CD4-positive, CD25-positive, alpha-beta regulatory T cell (primary cell): ENCODE measurements around the gene FGFRL1. TPM values are rescaled to one million over a fixed set of nuclear protein-coding genes. Genes with fewer than 3 reads are reported as not detected.

ENCODE experiments used
- ATAC-seq, 2 donors: fragments of 150-1000 bp; cut with Tn5 transposase; one replicate each; pipeline ENCODE4 v1.10.0; 2021; ENCODE audit warnings: low read depth in 2 of 2, moderate number of reproducible peaks in 2 of 2, moderate library complexity in 1 of 2
- DNase-seq, 3 donors: peaks; one replicate each; pipeline versions ENCODE4 v3.0.0 to v3.0.0-alpha.2; 2012 to 2022; ENCODE audit warnings: mixed read lengths in 1 of 3
- H3K27ac ChIP-seq: one replicate; pipeline ENCODE4 v1.7.0; 2013; ENCODE audit warnings: mild to moderate bottlenecking, low read length; ENCODE audit not compliant: insufficient read depth, poor library complexity, severe bottlenecking
- H3K27me3 ChIP-seq: one replicate; pipeline ENCODE4 v1.7.0; 2013; ENCODE audit warnings: low read length; ENCODE audit not compliant: control insufficient read depth, insufficient read depth
- H3K36me3 ChIP-seq: one replicate; pipeline ENCODE4 v1.7.0; 2013; ENCODE audit warnings: mild to moderate bottlenecking, low read length, moderate library complexity; ENCODE audit not compliant: control insufficient read depth, insufficient read depth
- H3K4me1 ChIP-seq: 2 replicates; pipeline ENCODE4 v1.7.0; 2013; ENCODE audit warnings: mild to moderate bottlenecking, low read length; ENCODE audit not compliant: insufficient read depth, control insufficient read depth, poor library complexity, severe bottlenecking
- H3K4me3 ChIP-seq: one replicate; pipeline ENCODE4 v1.7.0; 2013; ENCODE audit warnings: low read depth, mild to moderate bottlenecking, low read length, moderate library complexity
- H3K9me3 ChIP-seq, 2 experiments: 1 replicate in 1 of 2; 2 replicates in 1 of 2; pipeline ENCODE4 v1.7.0; 2013; ENCODE audit warnings: low read length in 2 of 2, mild to moderate bottlenecking in 1 of 2, moderate library complexity in 1 of 2; ENCODE audit not compliant: control insufficient read depth in 2 of 2
- H3K27ac Mint-ChIP-seq, 3 donors: one replicate each; pipeline ENCODE4 v1.8.0; 2020 to 2022; ENCODE audit warnings: mild to moderate bottlenecking in 3 of 3, mixed read lengths in 3 of 3, moderate library complexity in 2 of 3
- H3K27me3 Mint-ChIP-seq: one replicate; pipeline ENCODE4 v1.8.0; 2022; ENCODE audit warnings: mild to moderate bottlenecking, mixed read lengths
- H3K36me3 Mint-ChIP-seq: one replicate; pipeline ENCODE4 v1.8.0; 2020; ENCODE audit warnings: mixed read lengths
- H3K4me1 Mint-ChIP-seq, 4 donors: one replicate each; pipeline ENCODE4 v1.8.0; 2020 to 2022; ENCODE audit warnings: mixed read lengths in 4 of 4, mild to moderate bottlenecking in 1 of 4
- H3K4me3 Mint-ChIP-seq, 4 donors: one replicate each; pipeline ENCODE4 v1.8.0; 2020 to 2022; ENCODE audit warnings: mild to moderate bottlenecking in 4 of 4, mixed read lengths in 4 of 4, moderate library complexity in 3 of 4
- H3K9me3 Mint-ChIP-seq, 7 donors: one replicate each; pipeline ENCODE4 v1.8.0; 2020 to 2022; ENCODE audit warnings: mixed read lengths in 7 of 7, mild to moderate bottlenecking in 3 of 7, moderate library complexity in 2 of 7
- polyA plus RNA-seq, 4 donors: library from polyadenylated mRNA; unstranded; fragments of 300-500 nt; fragmentation: Illumina TruSeq; gene quantifications; one replicate each; pipeline ENCODE4 v1.2.3, GENCODE V29; 2021
- total RNA-seq: library from RNA; stranded (reverse); gene quantifications from one replicate; pipeline ENCODE4 v1.2.3, GENCODE V29; 2022

The FGFRL1 gene
- total and polyA plus RNA-seq, 5 donors from 2014 or later: 0.27 to 14.3 (median 0.35) TPM

GRCh38 chr4:1011666-1012033 lies 224 bp downstream of the FGFRL1 start:
- H3K27ac ChIP-seq: no peak overlapping the region
- H3K27me3 Mint-ChIP-seq: peaks cover 21% of the 10 kb centered on the region
- peaks cover 0 to 2% (median 0%) of the 10 kb centered on the region in 7 donors for H3K9me3 Mint-ChIP-seq
- H3K9me3 ChIP-seq: peaks cover 0 to 2% of the 10 kb centered on the region in 2 experiments
- no peaks in the 10 kb centered on the region for H3K36me3 ChIP-seq
- peaks cover 5% of the 10 kb centered on the region for H3K27me3 ChIP-seq
- DNase-seq: no peak
- ATAC-seq: no peak
- peaks cover 0 to 15% (median 4%) of the 10 kb centered on the region in 4 donors for H3K4me1 Mint-ChIP-seq
- H3K4me3 Mint-ChIP-seq: no peak overlapping the region
- H3K27ac Mint-ChIP-seq: no peak overlapping the region
- peaks cover 31% of the 10 kb centered on the region for H3K4me1 ChIP-seq
- no peaks in the 10 kb centered on the region for H3K36me3 Mint-ChIP-seq
- no peak overlapping the region for H3K4me3 ChIP-seq

GRCh38 chr4:1012034-1012739 lies 761 bp downstream of the FGFRL1 start:
- no peaks in the 10 kb centered on the region for H3K9me3 Mint-ChIP-seq
- Histone ChIP-seq H3K36me3 (no peaks in the 10 kb centered on the region), H3K9me3 (no peaks in the 10 kb centered on the region), H3K27ac (no peak overlapping the region), H3K27me3 (peaks cover 5% of the 10 kb centered on the region), H3K4me3 (no peak overlapping the region), H3K4me1 (peaks cover 31% of the 10 kb centered on the region)
- ATAC-seq (no peak), DNase-seq (peak; percentile 23 to 35 (median 33))
- no peak overlapping the region for H3K27ac Mint-ChIP-seq
- peak overlapping the region; percentile 47 to 83 (median 79) for H3K4me3 Mint-ChIP-seq
- no peaks in the 10 kb centered on the region for H3K36me3 Mint-ChIP-seq
- H3K27me3 Mint-ChIP-seq: peaks cover 15% of the 10 kb centered on the region
- peaks cover 0 to 15% (median 4%) of the 10 kb centered on the region in 4 donors for H3K4me1 Mint-ChIP-seq

GRCh38 chr4:1013225-1014073 lies 2.0 kb downstream of the FGFRL1 start:
- Histone ChIP-seq H3K36me3 (no peaks in the 10 kb centered on the region), H3K9me3 (no peaks in the 10 kb centered on the region), H3K4me3 (no peak overlapping the region), H3K27ac (no peak overlapping the region), H3K4me1 (peaks cover 30% of the 10 kb centered on the region), H3K27me3 (peaks cover 2% of the 10 kb centered on the region)
- Mint-ChIP-seq H3K4me3 (peak overlapping the region; percentile 43 to 83 (median 65)), H3K4me1 (peaks cover 0 to 15% (median 4%) of the 10 kb centered on the region in 4 donors), H3K9me3 (no peaks in the 10 kb centered on the region), H3K36me3 (no peaks in the 10 kb centered on the region), H3K27ac (no peak overlapping the region), H3K27me3 (peaks cover 5% of the 10 kb centered on the region)
- DNase-seq: no peak
- ATAC-seq: no peak

- Mint-ChIP-seq H3K4me3 (peak overlapping the region in 3 of 4 donors; percentile 43 to 83 (median 62)), H3K9me3 (no peaks in the 10 kb centered on the region), H3K27me3 (peaks cover 5% of the 10 kb centered on the region), H3K4me1 (peaks cover 0 to 9% (median 3%) of the 10 kb centered on the region in 4 donors), H3K27ac (no peak overlapping the region), H3K36me3 (no peaks in the 10 kb centered on the region)
- Histone ChIP-seq H3K27ac (no peak overlapping the region), H3K4me1 (peaks cover 21% of the 10 kb centered on the region), H3K36me3 (no peaks in the 10 kb centered on the region), H3K9me3 (no peaks in the 10 kb centered on the region), H3K4me3 (no peak overlapping the region), H3K27me3 (no peaks in the 10 kb centered on the region)
- DNase-seq (no peak), ATAC-seq (no peak)
These were observed 3.1 kb downstream of the FGFRL1 start for GRCh38 chr4:1014291-1015167.

GRCh38 chr4:1015179-1015578 lies 3.8 kb downstream of the FGFRL1 start:
- Histone ChIP-seq H3K27me3 (no peaks in the 10 kb centered on the region), H3K9me3 (no peaks in the 10 kb centered on the region), H3K4me3 (no peak overlapping the region), H3K36me3 (no peaks in the 10 kb centered on the region), H3K27ac (no peak overlapping the region), H3K4me1 (peaks cover 17% of the 10 kb centered on the region)
- Mint-ChIP-seq H3K9me3 (no peaks in the 10 kb centered on the region), H3K36me3 (no peaks in the 10 kb centered on the region), H3K27ac (no peak overlapping the region), H3K27me3 (peaks cover 5% of the 10 kb centered on the region), H3K4me3 (no peak overlapping the region), H3K4me1 (peaks cover 0 to 9% (median 3%) of the 10 kb centered on the region in 4 donors)
- DNase-seq (no peak), ATAC-seq (no peak)

- no peak overlapping the region for H3K4me3 Mint-ChIP-seq
- Histone ChIP-seq H3K27me3 (no peaks in the 10 kb centered on the region), H3K4me1 (peaks cover 15% of the 10 kb centered on the region), H3K9me3 (no peaks in the 10 kb centered on the region), H3K36me3 (no peaks in the 10 kb centered on the region), H3K4me3 (no peak overlapping the region), H3K27ac (no peak overlapping the region)
- no peak for ATAC-seq
- H3K27ac Mint-ChIP-seq: no peak overlapping the region
- H3K4me1 Mint-ChIP-seq: peaks cover 0 to 5% (median 2%) of the 10 kb centered on the region in 4 donors
- no peak for DNase-seq
- H3K27me3 Mint-ChIP-seq: peaks cover under 1% of the 10 kb centered on the region
- H3K9me3 Mint-ChIP-seq: no peaks in the 10 kb centered on the region
- H3K36me3 Mint-ChIP-seq: no peaks in the 10 kb centered on the region
These were observed 4.3 kb downstream of the FGFRL1 start for GRCh38 chr4:1015746-1016145.

GRCh38 chr4:1017211-1017610 lies 5.8 kb downstream of the FGFRL1 start:
- ATAC-seq (no peak), DNase-seq (no peak)
- H3K36me3 ChIP-seq: no peaks in the 10 kb centered on the region
- Mint-ChIP-seq H3K9me3 (no peaks in the 10 kb centered on the region), H3K36me3 (no peaks in the 10 kb centered on the region), H3K27me3 (no peaks in the 10 kb centered on the region), H3K27ac (no peak overlapping the region), H3K4me3 (no peak overlapping the region), H3K4me1 (peaks cover 0 to 6% (median 3%) of the 10 kb centered on the region in 4 donors)
- no peaks in the 10 kb centered on the region for H3K27me3 ChIP-seq
- H3K4me1 ChIP-seq: peaks cover 10% of the 10 kb centered on the region
- no peaks in the 10 kb centered on the region for H3K9me3 ChIP-seq
- no peak overlapping the region for H3K27ac ChIP-seq
- no peak overlapping the region for H3K4me3 ChIP-seq
